ENCODE results near the gene ILKAP. TPM values are rescaled to one million over a fixed set of nuclear protein-coding genes. Genes with fewer than 3 reads are reported as not detected.

ILKAP gene
- total RNA-seq, 2 experiments from 2014 or later: 55.3 to 56.6 TPM

GRCh38 chr2:238169708-238170251 lies 33.7 kb downstream of the ILKAP start:
- POLR2A ChIA-PET: no interaction called here
- CTCF ChIA-PET: no interaction called here

GRCh38 chr2:238169048-238169707 lies 34.3 kb downstream of the ILKAP start:
- ChIA-PET POLR2A (no interaction called here), CTCF (no interaction called here)

- CTCF ChIA-PET: no interaction called here
- POLR2A ChIA-PET: no interaction called here
Observed at GRCh38 chr2:238168196-238169047, 35.1 kb downstream of the ILKAP start.

- POLR2A ChIA-PET: no interaction called here
- CTCF ChIA-PET: no interaction called here
Observed at GRCh38 chr2:238167761-238168160, 35.7 kb downstream of the ILKAP start.

- POLR2A ChIA-PET: no interaction called here
- CTCF ChIA-PET: no interaction called here
Observed at GRCh38 chr2:238167344-238167715, 36.2 kb downstream of the ILKAP start.

GRCh38 chr2:238166391-238167343 lies 36.8 kb downstream of the ILKAP start:
- ChIA-PET POLR2A (no interaction called here), CTCF (no interaction called here)

GRCh38 chr2:238165288-238165921 lies 38.1 kb downstream of the ILKAP start:
- POLR2A ChIA-PET: no interaction called here
- CTCF ChIA-PET: interaction anchor here (1.3 kb wide), 1 partner anchor 9 kb away, joined by 3 read pairs; no protein-coding TSS in a partner anchor

GRCh38 chr2:238164906-238165287 lies 38.6 kb downstream of the ILKAP start:
- CTCF ChIA-PET: interaction anchor here (1.3 kb wide), 1 partner anchor 9 kb away, joined by 3 read pairs; no protein-coding TSS in a partner anchor
- POLR2A ChIA-PET: no interaction called here

- ChIA-PET CTCF (no interaction called here), POLR2A (no interaction called here)
Observed at GRCh38 chr2:238163481-238164198, 39.9 kb downstream of the ILKAP start.

- POLR2A ChIA-PET: no interaction called here
- CTCF ChIA-PET: no interaction called here
Observed at GRCh38 chr2:238162846-238163441, 40.6 kb downstream of the ILKAP start.

GRCh38 chr2:238162251-238162845 lies 41.1 kb downstream of the ILKAP start:
- POLR2A ChIA-PET: no interaction called here

GRCh38 chr2:238161291-238162051 lies 42.0 kb downstream of the ILKAP start:
- CTCF ChIA-PET: interaction anchor here (1.2 kb wide), 1 partner anchor 102 kb away, joined by 5 read pairs; no protein-coding TSS in a partner anchor

More at GRCh38 chr2:238162251-238162845, 41.1 kb downstream of the ILKAP start:
- CTCF ChIA-PET: no interaction called here

GRCh38 chr2:238160206-238161129 lies 43.0 kb downstream of the ILKAP start:
- POLR2A ChIA-PET: no interaction called here
- CTCF ChIA-PET: interaction anchor here (1.2 kb wide), 1 partner anchor 103 kb away, joined by 5 read pairs; no protein-coding TSS in a partner anchor

More at GRCh38 chr2:238161291-238162051, 42.0 kb downstream of the ILKAP start:
- POLR2A ChIA-PET: no interaction called here

- ChIA-PET CTCF (no interaction called here), POLR2A (no interaction called here)
Observed at GRCh38 chr2:238159661-238160205, 43.8 kb downstream of the ILKAP start.

GRCh38 chr2:238159071-238159539 lies 44.4 kb downstream of the ILKAP start:
- POLR2A ChIA-PET: no interaction called here

More at GRCh38 chr2:238159071-238159539, 44.4 kb downstream of the ILKAP start:
- CTCF ChIA-PET: no interaction called here
